A549 (cell line): ENCODE measurements around the gene DRGX.

ENCODE experiments used
- CBX8 ChIP-seq: fragments of 200-600 bp; sonication (generic); IDR thresholded peaks from 2 replicates; pipeline ENCODE4 v1.6.1; 2016
- HDAC2 ChIP-seq: fragments of 200-600 bp; sonication (generic); IDR thresholded peaks from 2 replicates; pipeline ENCODE4 v1.6.1; 2016
- HOXA7 ChIP-seq: fragments of 250-450 bp; sonication (Bioruptor Pico); IDR thresholded peaks from 2 replicates; pipeline ENCODE4 v1.5.0; 2020; ENCODE audit warnings: mild to moderate bottlenecking, moderate library complexity
- KDM1A ChIP-seq: fragments of 200-600 bp; sonication (generic); IDR thresholded peaks from 2 replicates; pipeline ENCODE4 v1.6.1; 2016; ENCODE audit warnings: low read depth, mild to moderate bottlenecking
- MAFK ChIP-seq: fragments of 450-650 bp; IDR thresholded peaks from 2 replicates; pipeline ENCODE4 v1.6.1; 2014; ENCODE audit not compliant: partially characterized antibody
- MAZ ChIP-seq: fragments of 150-350 bp; IDR thresholded peaks from 2 replicates; pipeline ENCODE4 v1.6.1; 2014; ENCODE audit warnings: antibody characterized with exemption, low read depth, low read length, borderline replicate concordance
- NPAS2 ChIP-seq: fragments of 250-450 bp; sonication (Bioruptor Pico); IDR thresholded peaks from 2 replicates; pipeline ENCODE4 v1.8.0; 2022; ENCODE audit warnings: mild to moderate bottlenecking, moderate library complexity, borderline replicate concordance
- NR3C1 ChIP-seq: fragments of >200 bp; sonication (Bioruptor Twin); formaldehyde crosslinking; IDR thresholded peaks from 3 replicates; pipeline ENCODE4 v1.6.1; 2017
- PHF8 ChIP-seq: fragments of 200-600 bp; sonication (generic); IDR thresholded peaks from 2 replicates; pipeline ENCODE4 v1.6.1; 2016; ENCODE audit warnings: low read depth, mild to moderate bottlenecking, antibody characterized with exemption, moderate library complexity, borderline replicate concordance
- POLR2A ChIP-seq: IDR thresholded peaks from 2 replicates; pipeline ENCODE4 v1.6.1; 2012; ENCODE audit warnings: mild to moderate bottlenecking, low read length
- TF ChIP-seq, protein P1 (sequence below): fragments of >200 bp; sonication (Bioruptor Twin); formaldehyde crosslinking; IDR thresholded peaks from 3 replicates; pipeline ENCODE4 v1.5.1; 2016
- TF ChIP-seq, protein P2 (sequence below): fragments of 250-450 bp; sonication (Bioruptor Pico); IDR thresholded peaks from 2 replicates; pipeline ENCODE4 v1.5.0; 2021; ENCODE audit warnings: mild to moderate bottlenecking, moderate library complexity, borderline replicate concordance
- TF ChIP-seq, protein P3 (sequence below): IDR thresholded peaks from 2 replicates; pipeline ENCODE4 v1.6.1; 2012
- TF ChIP-seq, protein P4 (sequence below): fragments of 450-650 bp; IDR thresholded peaks from 2 replicates; pipeline ENCODE4 v1.6.1; 2014; ENCODE audit warnings: antibody characterized with exemption

DNA sequence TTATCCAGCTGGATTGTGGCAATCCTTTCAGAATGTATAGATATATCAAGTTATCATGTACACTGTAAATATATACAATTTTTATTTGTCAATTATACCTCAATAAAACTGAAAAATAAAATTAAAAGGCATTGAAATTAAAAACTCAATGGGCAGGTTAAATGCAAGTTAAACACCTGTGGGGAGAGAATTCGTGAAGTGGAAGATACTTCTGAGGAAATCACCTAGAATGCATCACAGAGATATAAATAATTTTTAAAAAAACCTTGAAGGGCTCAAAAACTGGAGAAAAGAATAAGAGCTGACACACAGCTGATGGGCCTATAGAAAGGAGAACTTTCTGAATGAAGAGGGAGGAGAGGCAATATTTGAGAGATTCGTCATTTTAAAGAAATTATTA lies 37.2 kb upstream of the DRGX start:
- no peak for TF ChIP-seq POLR2A
- TF ChIP-seq, protein P1, sequence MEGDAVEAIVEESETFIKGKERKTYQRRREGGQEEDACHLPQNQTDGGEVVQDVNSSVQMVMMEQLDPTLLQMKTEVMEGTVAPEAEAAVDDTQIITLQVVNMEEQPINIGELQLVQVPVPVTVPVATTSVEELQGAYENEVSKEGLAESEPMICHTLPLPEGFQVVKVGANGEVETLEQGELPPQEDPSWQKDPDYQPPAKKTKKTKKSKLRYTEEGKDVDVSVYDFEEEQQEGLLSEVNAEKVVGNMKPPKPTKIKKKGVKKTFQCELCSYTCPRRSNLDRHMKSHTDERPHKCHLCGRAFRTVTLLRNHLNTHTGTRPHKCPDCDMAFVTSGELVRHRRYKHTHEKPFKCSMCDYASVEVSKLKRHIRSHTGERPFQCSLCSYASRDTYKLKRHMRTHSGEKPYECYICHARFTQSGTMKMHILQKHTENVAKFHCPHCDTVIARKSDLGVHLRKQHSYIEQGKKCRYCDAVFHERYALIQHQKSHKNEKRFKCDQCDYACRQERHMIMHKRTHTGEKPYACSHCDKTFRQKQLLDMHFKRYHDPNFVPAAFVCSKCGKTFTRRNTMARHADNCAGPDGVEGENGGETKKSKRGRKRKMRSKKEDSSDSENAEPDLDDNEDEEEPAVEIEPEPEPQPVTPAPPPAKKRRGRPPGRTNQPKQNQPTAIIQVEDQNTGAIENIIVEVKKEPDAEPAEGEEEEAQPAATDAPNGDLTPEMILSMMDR: no peak
- no peak for TF ChIP-seq CBX8
- TF ChIP-seq, protein P2, sequence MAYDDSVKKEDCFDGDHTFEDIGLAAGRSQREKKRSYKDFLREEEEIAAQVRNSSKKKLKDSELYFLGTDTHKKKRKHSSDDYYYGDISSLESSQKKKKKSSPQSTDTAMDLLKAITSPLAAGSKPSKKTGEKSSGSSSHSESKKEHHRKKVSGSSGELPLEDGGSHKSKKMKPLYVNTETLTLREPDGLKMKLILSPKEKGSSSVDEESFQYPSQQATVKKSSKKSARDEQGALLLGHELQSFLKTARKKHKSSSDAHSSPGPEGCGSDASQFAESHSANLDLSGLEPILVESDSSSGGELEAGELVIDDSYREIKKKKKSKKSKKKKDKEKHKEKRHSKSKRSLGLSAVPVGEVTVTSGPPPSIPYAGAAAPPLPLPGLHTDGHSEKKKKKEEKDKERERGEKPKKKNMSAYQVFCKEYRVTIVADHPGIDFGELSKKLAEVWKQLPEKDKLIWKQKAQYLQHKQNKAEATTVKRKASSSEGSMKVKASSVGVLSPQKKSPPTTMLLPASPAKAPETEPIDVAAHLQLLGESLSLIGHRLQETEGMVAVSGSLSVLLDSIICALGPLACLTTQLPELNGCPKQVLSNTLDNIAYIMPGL (CRISPR knock-in tag): no peak
- TF ChIP-seq, protein P3, sequence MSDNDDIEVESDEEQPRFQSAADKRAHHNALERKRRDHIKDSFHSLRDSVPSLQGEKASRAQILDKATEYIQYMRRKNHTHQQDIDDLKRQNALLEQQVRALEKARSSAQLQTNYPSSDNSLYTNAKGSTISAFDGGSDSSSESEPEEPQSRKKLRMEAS: no peak
- TF ChIP-seq MAFK: no peak
- TF ChIP-seq MAZ: no peak
- TF ChIP-seq, protein P4, sequence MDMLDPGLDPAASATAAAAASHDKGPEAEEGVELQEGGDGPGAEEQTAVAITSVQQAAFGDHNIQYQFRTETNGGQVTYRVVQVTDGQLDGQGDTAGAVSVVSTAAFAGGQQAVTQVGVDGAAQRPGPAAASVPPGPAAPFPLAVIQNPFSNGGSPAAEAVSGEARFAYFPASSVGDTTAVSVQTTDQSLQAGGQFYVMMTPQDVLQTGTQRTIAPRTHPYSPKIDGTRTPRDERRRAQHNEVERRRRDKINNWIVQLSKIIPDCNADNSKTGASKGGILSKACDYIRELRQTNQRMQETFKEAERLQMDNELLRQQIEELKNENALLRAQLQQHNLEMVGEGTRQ: no peak
- TF ChIP-seq HDAC2: no peak
- TF ChIP-seq HOXA7 (CRISPR knock-in tag): no peak
- no peak for TF ChIP-seq NR3C1
- TF ChIP-seq NPAS2: no peak
- TF ChIP-seq KDM1A: no peak
- TF ChIP-seq PHF8: no peak
